C4-2B (cell line): Measurements from ENCODE around the gene MYO15B.

ENCODE experiments used
- ZFX ChIP-seq: fragments of 450-650 bp; IDR thresholded peaks from 2 replicates; pipeline ENCODE4 v1.6.1; 2017
- TF ChIP-seq, protein P1 (sequence below): fragments of 450-650 bp; conservative IDR thresholded peaks from 2 replicates; pipeline ENCODE4 v1.5.1; 2017; ENCODE audit warnings: mild to moderate bottlenecking

GRCh38 chr17:75635610-75636202 lies 48.1 kb downstream of the MYO15B start:
- TF ChIP-seq, protein P1, sequence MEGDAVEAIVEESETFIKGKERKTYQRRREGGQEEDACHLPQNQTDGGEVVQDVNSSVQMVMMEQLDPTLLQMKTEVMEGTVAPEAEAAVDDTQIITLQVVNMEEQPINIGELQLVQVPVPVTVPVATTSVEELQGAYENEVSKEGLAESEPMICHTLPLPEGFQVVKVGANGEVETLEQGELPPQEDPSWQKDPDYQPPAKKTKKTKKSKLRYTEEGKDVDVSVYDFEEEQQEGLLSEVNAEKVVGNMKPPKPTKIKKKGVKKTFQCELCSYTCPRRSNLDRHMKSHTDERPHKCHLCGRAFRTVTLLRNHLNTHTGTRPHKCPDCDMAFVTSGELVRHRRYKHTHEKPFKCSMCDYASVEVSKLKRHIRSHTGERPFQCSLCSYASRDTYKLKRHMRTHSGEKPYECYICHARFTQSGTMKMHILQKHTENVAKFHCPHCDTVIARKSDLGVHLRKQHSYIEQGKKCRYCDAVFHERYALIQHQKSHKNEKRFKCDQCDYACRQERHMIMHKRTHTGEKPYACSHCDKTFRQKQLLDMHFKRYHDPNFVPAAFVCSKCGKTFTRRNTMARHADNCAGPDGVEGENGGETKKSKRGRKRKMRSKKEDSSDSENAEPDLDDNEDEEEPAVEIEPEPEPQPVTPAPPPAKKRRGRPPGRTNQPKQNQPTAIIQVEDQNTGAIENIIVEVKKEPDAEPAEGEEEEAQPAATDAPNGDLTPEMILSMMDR, result no peak
- TF ChIP-seq ZFX, result no peak
